ENCODE results near the gene MTCH2. TPM values are rescaled to one million over a fixed set of nuclear protein-coding genes. Genes with fewer than 3 reads are reported as not detected.

The MTCH2 gene
- total and polyA plus RNA-seq, 10 donors, result 21.5 to 47.1 (median 36.5) TPM

GRCh38 chr11:47606731-47607130, 35.6 kb downstream of the MTCH2 start:
- intact Hi-C loops (cut with DNase I; ENCODE audit: low total_unique reads), result no loop called here
- WGBS, 5 donors, result 44 to 60% (median 51%) methylated on average over 5 of the region's 5 CpGs
- H3K27me3 ChIP-seq (replicated peaks in 1 of 7), result no peaks in the 10 kb centered on the region
- TF ChIP-seq POLR2AphosphoS5 (IDR thresholded peaks at IDR 0.05) (no peak), CTCF (IDR thresholded peaks at IDR 0.05 in 8 of 11, conservative IDR thresholded peaks at IDR 0.05 in 3 of 11) (no peak), POLR2A (IDR thresholded peaks at IDR 0.05) (no peak)
- H3K36me3 ChIP-seq, result peaks cover 0 to 13% (median 4%) of the 10 kb centered on the region in 6 donors
- H3K9me3 ChIP-seq, result no peaks in the 10 kb centered on the region
- no peak overlapping the region for H3K4me3 ChIP-seq
- no peak for DNase-seq
- H3K27ac ChIP-seq, result no peak overlapping the region
- peaks cover 0 to 11% (median 5%) of the 10 kb centered on the region in 6 donors for H3K4me1 ChIP-seq

- no peak overlapping the region for H3K27ac ChIP-seq
- TF ChIP-seq POLR2AphosphoS5 (IDR thresholded peaks at IDR 0.05) (no peak), CTCF (IDR thresholded peaks at IDR 0.05 in 8 of 11, conservative IDR thresholded peaks at IDR 0.05 in 3 of 11) (no peak), POLR2A (IDR thresholded peaks at IDR 0.05) (no peak)
- intact Hi-C loops (cut with DNase I; ENCODE audit: low total_unique reads), result no loop called here
- WGBS, 5 donors, result 87 to 96% (median 91%) methylated on average over 3 of the region's 3 CpGs
- peaks cover 0 to 3% (median 0%) of the 10 kb centered on the region in 6 donors for H3K4me1 ChIP-seq
- H3K27me3 ChIP-seq (replicated peaks in 1 of 7), result no peaks in the 10 kb centered on the region
- DNase-seq, result no peak
- H3K9me3 ChIP-seq, result no peaks in the 10 kb centered on the region
- no peak overlapping the region for H3K4me3 ChIP-seq
- H3K36me3 ChIP-seq, result peaks cover 0 to 7% (median under 1%) of the 10 kb centered on the region in 6 donors
Observed at GRCh38 chr11:47605921-47606320, 36.4 kb downstream of the MTCH2 start.

GRCh38 chr11:47603295-47603694, 39.1 kb downstream of the MTCH2 start:
- intact Hi-C loops (cut with DNase I; ENCODE audit: low total_unique reads), result no loop called here
- 87 to 98% (median 96%) methylated on average over 4 of the region's 4 CpGs for WGBS, 5 donors
- Histone ChIP-seq H3K9me3 (no peaks in the 10 kb centered on the region), H3K27me3 (replicated peaks in 1 of 7) (no peaks in the 10 kb centered on the region), H3K27ac (no peak overlapping the region), H3K4me3 (no peak overlapping the region), H3K36me3 (no peaks in the 10 kb centered on the region), H3K4me1 (no peaks in the 10 kb centered on the region)
- TF ChIP-seq POLR2A (IDR thresholded peaks at IDR 0.05) (no peak), POLR2AphosphoS5 (IDR thresholded peaks at IDR 0.05) (no peak), CTCF (IDR thresholded peaks at IDR 0.05 in 8 of 11, conservative IDR thresholded peaks at IDR 0.05 in 3 of 11) (no peak)
- no peak for DNase-seq

- peaks cover 0 to 13% (median 3%) of the 10 kb centered on the region in 7 donors for H3K27me3 ChIP-seq (replicated peaks in 1 of 7)
- H3K27ac ChIP-seq, result no peak overlapping the region
- H3K9me3 ChIP-seq, result no peaks in the 10 kb centered on the region
- H3K4me1 ChIP-seq, result peaks cover 0 to under 1% (median 0%) of the 10 kb centered on the region in 6 donors
- no peak for TF ChIP-seq CTCF (IDR thresholded peaks at IDR 0.05 in 8 of 11, conservative IDR thresholded peaks at IDR 0.05 in 3 of 11)
- TF ChIP-seq POLR2A (IDR thresholded peaks at IDR 0.05), result no peak
- no peak for TF ChIP-seq POLR2AphosphoS5 (IDR thresholded peaks at IDR 0.05)
- WGBS, 5 donors, result 72 to 94% (median 79%) methylated on average over 4 of the region's 4 CpGs
- intact Hi-C loops (cut with DNase I; ENCODE audit: low total_unique reads), result no loop called here
- DNase-seq, result no peak
- H3K4me3 ChIP-seq, result no peak overlapping the region
- H3K36me3 ChIP-seq, result no peaks in the 10 kb centered on the region
Observed at GRCh38 chr11:47599902-47600301, 42.5 kb downstream of the MTCH2 start.

Measured in spleen (tissue), 11 donors.